ENCODE data around the gene PGPEP1. TPM values are rescaled to one million over a fixed set of nuclear protein-coding genes. Genes with fewer than 3 reads are reported as not detected.

The PGPEP1 gene
- total RNA-seq, 1 donor from 2014 or later, result 34.4 TPM

- TF ChIP-seq, protein P1, sequence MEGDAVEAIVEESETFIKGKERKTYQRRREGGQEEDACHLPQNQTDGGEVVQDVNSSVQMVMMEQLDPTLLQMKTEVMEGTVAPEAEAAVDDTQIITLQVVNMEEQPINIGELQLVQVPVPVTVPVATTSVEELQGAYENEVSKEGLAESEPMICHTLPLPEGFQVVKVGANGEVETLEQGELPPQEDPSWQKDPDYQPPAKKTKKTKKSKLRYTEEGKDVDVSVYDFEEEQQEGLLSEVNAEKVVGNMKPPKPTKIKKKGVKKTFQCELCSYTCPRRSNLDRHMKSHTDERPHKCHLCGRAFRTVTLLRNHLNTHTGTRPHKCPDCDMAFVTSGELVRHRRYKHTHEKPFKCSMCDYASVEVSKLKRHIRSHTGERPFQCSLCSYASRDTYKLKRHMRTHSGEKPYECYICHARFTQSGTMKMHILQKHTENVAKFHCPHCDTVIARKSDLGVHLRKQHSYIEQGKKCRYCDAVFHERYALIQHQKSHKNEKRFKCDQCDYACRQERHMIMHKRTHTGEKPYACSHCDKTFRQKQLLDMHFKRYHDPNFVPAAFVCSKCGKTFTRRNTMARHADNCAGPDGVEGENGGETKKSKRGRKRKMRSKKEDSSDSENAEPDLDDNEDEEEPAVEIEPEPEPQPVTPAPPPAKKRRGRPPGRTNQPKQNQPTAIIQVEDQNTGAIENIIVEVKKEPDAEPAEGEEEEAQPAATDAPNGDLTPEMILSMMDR (IDR thresholded peaks at IDR 0.05; ENCODE audit: insufficient read depth, low read length, poor library complexity, severe bottlenecking), result no peak
- Histone ChIP-seq H3K27me3 (ENCODE audit: control insufficient read depth, insufficient read depth, low read length) (no peaks in the 10 kb centered on the region), H3K36me3 (ENCODE audit: control insufficient read depth, insufficient read depth, low read length) (no peaks in the 10 kb centered on the region), H3K4me3 (ENCODE audit: low read depth, low read length) (no peak overlapping the region)
- DNase-seq (ENCODE audit: low read depth), result no peak
Measured at GRCh38 chr19:18293642-18294466, 46.5 kb upstream of the PGPEP1 start.

DNA sequence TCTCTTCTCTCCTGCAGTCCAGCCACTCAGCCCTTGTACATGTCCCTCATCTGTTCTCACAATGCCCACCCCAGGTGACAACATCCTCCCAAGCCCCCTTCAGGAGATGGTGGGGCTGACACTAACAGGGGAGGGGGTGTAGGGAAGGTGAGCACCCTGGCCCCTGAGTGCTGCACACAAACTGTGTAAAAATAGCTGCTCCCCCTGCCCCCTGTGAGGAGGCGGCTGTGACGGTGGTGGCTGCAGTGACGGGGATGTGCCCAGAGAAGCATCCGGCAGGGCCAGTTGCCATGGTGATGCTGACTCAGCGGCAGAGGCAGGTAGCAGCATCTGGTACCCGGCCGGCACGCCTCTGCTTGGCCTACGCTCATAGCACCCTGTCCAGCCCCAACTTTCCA is 45.9 kb upstream of the PGPEP1 start:
- H3K36me3 ChIP-seq (ENCODE audit: control insufficient read depth, insufficient read depth, low read length), result no peaks in the 10 kb centered on the region
- no peak overlapping the region for H3K4me3 ChIP-seq (ENCODE audit: low read depth, low read length)
- no peaks in the 10 kb centered on the region for H3K27me3 ChIP-seq (ENCODE audit: control insufficient read depth, insufficient read depth, low read length)
- TF ChIP-seq, protein P1 (IDR thresholded peaks at IDR 0.05; ENCODE audit: insufficient read depth, low read length, poor library complexity, severe bottlenecking), result no peak
- DNase-seq (ENCODE audit: low read depth), result no peak

DNA sequence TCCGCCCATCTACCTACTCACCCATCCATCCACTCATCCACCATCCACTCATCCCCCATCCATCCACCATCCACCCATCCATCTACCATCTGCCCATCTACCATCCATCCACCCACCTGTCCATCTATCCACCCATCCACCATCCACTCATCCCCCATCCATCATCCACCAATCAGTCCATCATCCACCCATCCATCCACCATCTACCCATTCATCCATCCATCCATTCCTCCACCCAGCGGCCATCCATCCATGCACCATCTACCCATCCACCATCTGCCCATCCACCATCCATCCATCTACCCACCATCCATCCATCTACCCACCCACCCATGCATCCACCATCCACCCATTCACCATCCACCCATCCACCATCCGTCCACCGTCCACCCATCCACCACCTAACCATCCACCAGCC is 45.4 kb upstream of the PGPEP1 start:
- no peaks in the 10 kb centered on the region for H3K27me3 ChIP-seq (ENCODE audit: control insufficient read depth, insufficient read depth, low read length)
- TF ChIP-seq, protein P1 (IDR thresholded peaks at IDR 0.05; ENCODE audit: insufficient read depth, low read length, poor library complexity, severe bottlenecking), result no peak
- DNase-seq (ENCODE audit: low read depth), result no peak
- no peaks in the 10 kb centered on the region for H3K36me3 ChIP-seq (ENCODE audit: control insufficient read depth, insufficient read depth, low read length)
- no peak overlapping the region for H3K4me3 ChIP-seq (ENCODE audit: low read depth, low read length)

DNA sequence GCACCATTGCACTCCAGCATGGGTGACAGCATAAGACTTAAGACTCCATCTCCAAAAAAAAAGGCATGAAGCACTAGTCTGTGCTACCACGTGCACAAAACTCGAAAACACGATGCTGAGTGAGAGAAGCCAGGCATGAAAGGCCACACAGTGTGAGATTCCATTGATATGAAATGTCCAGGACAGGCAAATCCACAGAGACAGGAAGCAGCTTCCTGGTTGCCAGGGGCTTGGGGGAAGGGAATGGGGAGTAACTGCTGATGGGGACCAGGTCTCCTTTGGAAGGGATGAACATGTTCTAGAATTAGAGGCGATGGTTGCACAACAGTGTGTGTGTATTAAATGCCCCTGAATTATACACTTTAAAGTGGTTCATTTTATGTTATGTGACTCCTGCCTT is 43.1 kb upstream of the PGPEP1 start:
- no peaks in the 10 kb centered on the region for H3K36me3 ChIP-seq (ENCODE audit: control insufficient read depth, insufficient read depth, low read length)
- TF ChIP-seq, protein P1 (IDR thresholded peaks at IDR 0.05; ENCODE audit: insufficient read depth, low read length, poor library complexity, severe bottlenecking), result no peak
- DNase-seq (ENCODE audit: low read depth), result no peak
- no peak overlapping the region for H3K4me3 ChIP-seq (ENCODE audit: low read depth, low read length)
- no peaks in the 10 kb centered on the region for H3K27me3 ChIP-seq (ENCODE audit: control insufficient read depth, insufficient read depth, low read length)

DNA sequence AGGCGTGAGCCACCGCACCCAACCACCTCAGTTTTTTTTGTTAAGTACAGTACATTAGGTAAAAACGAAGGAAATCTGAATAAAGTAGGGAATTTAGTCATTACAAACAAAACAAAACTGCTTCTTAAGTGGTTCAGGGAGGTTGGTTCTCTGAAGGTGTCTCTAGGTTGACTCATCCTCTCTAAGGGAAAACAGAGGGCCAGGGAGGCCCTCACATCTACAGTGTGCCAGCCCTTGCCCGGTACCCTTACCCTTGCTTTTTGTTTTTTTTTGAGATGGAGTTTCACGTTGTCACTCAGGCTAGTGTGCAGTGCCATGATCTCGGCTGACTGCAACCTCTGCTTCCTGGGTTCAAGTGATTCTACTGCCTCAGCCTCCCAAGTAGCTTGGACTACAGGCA is 41.8 kb upstream of the PGPEP1 start:
- Histone ChIP-seq H3K4me3 (ENCODE audit: low read depth, low read length) (no peak overlapping the region), H3K36me3 (ENCODE audit: control insufficient read depth, insufficient read depth, low read length) (no peaks in the 10 kb centered on the region), H3K27me3 (ENCODE audit: control insufficient read depth, insufficient read depth, low read length) (no peaks in the 10 kb centered on the region)
- TF ChIP-seq, protein P1 (IDR thresholded peaks at IDR 0.05; ENCODE audit: insufficient read depth, low read length, poor library complexity, severe bottlenecking), result no peak
- no peak for DNase-seq (ENCODE audit: low read depth)

DNA sequence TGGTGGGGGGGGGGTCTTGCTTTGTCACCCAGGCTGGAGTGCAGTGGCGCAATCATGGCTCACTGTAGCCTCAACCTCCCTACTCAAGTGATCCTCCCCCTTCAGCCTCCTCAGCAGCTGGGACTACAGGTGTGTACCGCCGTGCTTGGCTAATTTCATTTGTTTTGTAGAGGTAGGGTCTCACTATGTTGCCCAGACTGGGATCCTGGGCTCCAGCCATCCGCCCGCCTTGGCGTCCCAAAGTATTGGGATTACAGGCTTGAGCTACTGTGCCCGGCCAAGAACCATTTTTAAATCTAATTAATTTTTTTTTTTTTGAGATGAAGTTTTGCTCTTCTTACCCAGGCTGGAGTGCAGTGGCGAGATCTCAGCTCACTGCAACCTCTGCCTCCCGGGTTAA is 40.7 kb upstream of the PGPEP1 start:
- TF ChIP-seq, protein P1 (IDR thresholded peaks at IDR 0.05; ENCODE audit: insufficient read depth, low read length, poor library complexity, severe bottlenecking), result no peak
- H3K4me3 ChIP-seq (ENCODE audit: low read depth, low read length), result no peak overlapping the region
- DNase-seq (ENCODE audit: low read depth), result no peak
- no peaks in the 10 kb centered on the region for H3K36me3 ChIP-seq (ENCODE audit: control insufficient read depth, insufficient read depth, low read length)
- no peaks in the 10 kb centered on the region for H3K27me3 ChIP-seq (ENCODE audit: control insufficient read depth, insufficient read depth, low read length)
